Activated CD8-positive, alpha-beta memory T cell treated with anti-CD3 and anti-CD28 coated beads for 48 hours (primary cell): ENCODE results near the gene SERPIND1.

ENCODE experiments used
- DNase-seq, 3 experiments: peaks; one replicate each; pipeline ENCODE4 v3.0.0-alpha.2; 2020; ENCODE audit warnings: low read depth in 2 of 3, low spot score in 2 of 3

SERPIND1 gene

GRCh38 chr22:20792221-20792965 lies 18.5 kb downstream of the SERPIND1 start:
- DNase-seq, result no peak

- DNase-seq, result no peak
These were observed 19.2 kb downstream of the SERPIND1 start for GRCh38 chr22:20792966-20793728.

GRCh38 chr22:20793748-20794649 lies 20.1 kb downstream of the SERPIND1 start:
- DNase-seq, result no peak

- DNase-seq, result no peak
These were observed 20.9 kb downstream of the SERPIND1 start for GRCh38 chr22:20794650-20795413.

GRCh38 chr22:20796731-20797130 lies 22.8 kb downstream of the SERPIND1 start:
- no peak for DNase-seq

- DNase-seq, result no peak
These were observed 24.3 kb downstream of the SERPIND1 start for GRCh38 chr22:20798218-20798617.

GRCh38 chr22:20798974-20799373 lies 25.1 kb downstream of the SERPIND1 start:
- DNase-seq, result no peak

GRCh38 chr22:20799449-20799848 lies 25.5 kb downstream of the SERPIND1 start:
- no peak for DNase-seq

GRCh38 chr22:20802452-20802851 lies 28.5 kb downstream of the SERPIND1 start:
- DNase-seq, result no peak

GRCh38 chr22:20802922-20803553 lies 29.1 kb downstream of the SERPIND1 start:
- DNase-seq, result no peak

GRCh38 chr22:20803696-20804324 lies 29.9 kb downstream of the SERPIND1 start:
- no peak for DNase-seq

GRCh38 chr22:20804650-20805049 lies 30.7 kb downstream of the SERPIND1 start:
- no peak for DNase-seq

- no peak for DNase-seq
These were observed 32.1 kb downstream of the SERPIND1 start for GRCh38 chr22:20805972-20806471.

- no peak for DNase-seq
These were observed 33.4 kb downstream of the SERPIND1 start for GRCh38 chr22:20807315-20807752.

- DNase-seq, result no peak
These were observed 34.9 kb downstream of the SERPIND1 start for GRCh38 chr22:20808844-20809243.

GRCh38 chr22:20809538-20810185 lies 35.7 kb downstream of the SERPIND1 start:
- DNase-seq, result no peak

- DNase-seq, result peak in 1 of 3 experiments; percentile 4
These were observed 36.7 kb downstream of the SERPIND1 start for GRCh38 chr22:20810645-20811044.

GRCh38 chr22:20811171-20811570 lies 37.3 kb downstream of the SERPIND1 start:
- DNase-seq, result no peak
